HG03039 (cell line): Measurements from ENCODE around the gene FBXL19.

ENCODE experiments used
- ATAC-seq: cut with Tn5 transposase; IDR thresholded peaks from one replicate; pipeline ENCODE4 v1.9.1; 2021; ENCODE audit warnings: mild to moderate bottlenecking, moderate library complexity; ENCODE audit not compliant: unreplicated experiment

FBXL19 gene

GRCh38 chr16:30942426-30942806 lies 19.0 kb downstream of the FBXL19 start:
- no peak for ATAC-seq

GRCh38 chr16:30944352-30944751 lies 21.0 kb downstream of the FBXL19 start:
- ATAC-seq, result no peak

GRCh38 chr16:30946671-30947540 lies 23.5 kb downstream of the FBXL19 start:
- no peak for ATAC-seq

GRCh38 chr16:30947541-30947858 lies 24.1 kb downstream of the FBXL19 start:
- ATAC-seq, result no peak

- ATAC-seq, result no peak
Observed at GRCh38 chr16:30947859-30948666, 24.7 kb downstream of the FBXL19 start.

- ATAC-seq, result peak; percentile 43
Observed at GRCh38 chr16:30948667-30949649, 25.6 kb downstream of the FBXL19 start, which contains the start of gene ORAI3. TSS of gene ORAI3 (plus strand) at chr16:30949068. CDS start at chr16:30949290, 222 bp downstream.

GRCh38 chr16:30949650-30950515 lies 26.5 kb downstream of the FBXL19 start:
- ATAC-seq, result no peak

- no peak for ATAC-seq
Observed at GRCh38 chr16:30950516-30951065, 27.2 kb downstream of the FBXL19 start.

- no peak for ATAC-seq
Observed at GRCh38 chr16:30951193-30951592, 27.8 kb downstream of the FBXL19 start.

GRCh38 chr16:30951750-30952149 lies 28.4 kb downstream of the FBXL19 start:
- ATAC-seq, result no peak

GRCh38 chr16:30953111-30953510 lies 29.7 kb downstream of the FBXL19 start:
- no peak for ATAC-seq

GRCh38 chr16:30953511-30954124 lies 30.2 kb downstream of the FBXL19 start:
- no peak for ATAC-seq

GRCh38 chr16:30954993-30955392 lies 31.6 kb downstream of the FBXL19 start:
- no peak for ATAC-seq

GRCh38 chr16:30956601-30957455 lies 33.5 kb downstream of the FBXL19 start:
- ATAC-seq, result peak; percentile 40

- peak; percentile 65 for ATAC-seq
Observed at GRCh38 chr16:30957456-30958174, 34.2 kb downstream of the FBXL19 start, which contains the start of gene SETD1A. TSS of gene SETD1A (plus strand) at chr16:30957754. CDS start at chr16:30958732, 978 bp downstream.

- peak; percentile 13 for ATAC-seq
Observed at GRCh38 chr16:30958175-30959079, 35.1 kb downstream of the FBXL19 start.
